Upper lobe of left lung (tissue), 4 donors: ENCODE measurements around the gene FAM120B.

Source experiments
- CTCF ChIP-seq, 6 experiments: fragments of 450-650 bp in 4 of 6; fragments of 200-600 bp in 2 of 6; sonication (generic) in 2 of 6; IDR thresholded peaks; one replicate each; pipeline ENCODE4 v1.5.1; 2016 to 2019; ENCODE audit warnings: antibody characterized with exemption in 6 of 6
- POLR2A ChIP-seq, 4 donors: fragments of 450-650 bp; IDR thresholded peaks; one replicate each; pipeline ENCODE4 v1.5.1; 2016 to 2017; ENCODE audit warnings: antibody characterized with exemption in 4 of 4, mild to moderate bottlenecking in 2 of 4
- POLR2AphosphoS5 ChIP-seq, 2 donors: sonication (generic); formaldehyde crosslinking; IDR thresholded peaks; one replicate each; pipeline ENCODE4 v1.5.1; 2017; ENCODE audit warnings: antibody characterized with exemption in 2 of 2

DNA sequence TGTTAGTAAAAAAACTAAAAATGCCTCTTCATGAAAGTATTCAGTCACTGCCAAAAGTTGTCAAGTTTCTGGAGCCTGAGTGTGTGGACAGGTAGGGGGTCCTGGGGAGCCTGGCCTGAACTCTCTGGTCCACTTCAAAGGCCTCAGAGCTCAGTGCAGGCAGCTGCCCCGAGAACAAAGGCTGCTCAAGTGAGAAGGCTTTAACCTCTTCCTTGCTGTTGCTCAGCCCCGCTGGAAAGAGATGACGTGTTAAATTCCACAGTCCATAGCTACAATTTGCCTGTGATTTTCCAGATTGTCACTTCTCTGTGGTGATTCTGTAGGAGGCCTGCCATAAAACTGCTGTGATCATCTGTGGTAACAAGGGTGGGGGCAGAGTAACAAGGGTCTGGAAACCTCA is 96.9 kb downstream of the FAM120B start:
- TF ChIP-seq POLR2A (IDR thresholded peaks at IDR 0.05) (no peak), POLR2AphosphoS5 (IDR thresholded peaks at IDR 0.05) (no peak), CTCF (IDR thresholded peaks at IDR 0.05) (no peak)
